ENCODE data around the gene PEAK1. TPM values are rescaled to one million over a fixed set of nuclear protein-coding genes. Genes with fewer than 3 reads are reported as not detected.

The PEAK1 gene
- polyA plus RNA-seq (2013): 16.1 TPM in 2 replicates

- H4K91ac ChIP-seq (ENCODE audit: low read depth, low read length): peak within 1 kb of the TSS; percentile 93
- peak within 1 kb of the TSS; percentile 99 for H3K4ac ChIP-seq (ENCODE audit: low read depth, low read length)
- H3K27ac ChIP-seq (ENCODE audit: low read depth, low read length): peak within 1 kb of the TSS; percentile 81
- peak; percentile 99 to 100 for DNase-seq
- peak within 1 kb of the TSS; percentile 96 for H2BK120ac ChIP-seq (ENCODE audit: insufficient read depth, low read length, poor library complexity)
- no CpG with 5 or more reads among the region's 92 CpGs for WGBS (ENCODE audit: extremely low coverage, insufficient coverage, insufficient read length)
- peaks cover 19% of the 10 kb centered on the region for H3K79me2 ChIP-seq (ENCODE audit: control insufficient read depth, insufficient read depth, low read length, poor library complexity)
- peak within 1 kb of the TSS; percentile 95 for H2AK5ac ChIP-seq (ENCODE audit: low read length)
- peak within 1 kb of the TSS; percentile 97 for H3K4me2 ChIP-seq (ENCODE audit: low read length)
- peak within 1 kb of the TSS; percentile 86 for H3K4me3 ChIP-seq (ENCODE audit: low read depth, low read length)
- H2BK12ac ChIP-seq (ENCODE audit: low read length): peak within 1 kb of the TSS; percentile 98
- peak within 1 kb of the TSS; percentile 99 for H3K14ac ChIP-seq (ENCODE audit: low read length)
- no peaks in the 10 kb centered on the region for H3K36me3 ChIP-seq (ENCODE audit: control insufficient read depth in 1 of 2, insufficient read depth in 2 of 2, low read length in 2 of 2)
- peaks cover 19% of the 10 kb centered on the region for H3K79me1 ChIP-seq (ENCODE audit: low read length)
- peak within 1 kb of the TSS; percentile 100 for H3K18ac ChIP-seq (ENCODE audit: low read length)
- peak within 1 kb of the TSS; percentile 99 for H2BK5ac ChIP-seq (ENCODE audit: low read depth, low read length, poor library complexity)
- peaks cover 4% of the 10 kb centered on the region in 2 experiments for H3K4me1 ChIP-seq (ENCODE audit: control insufficient read depth in 1 of 2, insufficient read depth in 2 of 2, low read length in 2 of 2)
- no peak within 1 kb of the TSS for H3K23ac ChIP-seq (ENCODE audit: low read length)
- H3K9ac ChIP-seq (ENCODE audit: low read length): peak within 1 kb of the TSS; percentile 88
- no peaks in the 10 kb centered on the region for H3K27me3 ChIP-seq (ENCODE audit: insufficient read depth, low read length)
- H4K8ac ChIP-seq (ENCODE audit: low read depth, low read length): peak within 1 kb of the TSS; percentile 97
- peak within 1 kb of the TSS; percentile 100 for H2AFZ ChIP-seq (ENCODE audit: insufficient read depth, low read length, poor library complexity)
- H4K12ac ChIP-seq (ENCODE audit: low read depth, low read length): peak within 1 kb of the TSS; percentile 100
- no peaks in the 10 kb centered on the region for H3K9me3 ChIP-seq (ENCODE audit: insufficient read depth, low read depth, low read length)
Observed at GRCh38 chr15:77419836-77420609, at the start of gene PEAK1. Gene PEAK1 (minus strand): TSS chr15:77420104. CDS start chr15:77181926, 238,178 bp downstream.

DNA sequence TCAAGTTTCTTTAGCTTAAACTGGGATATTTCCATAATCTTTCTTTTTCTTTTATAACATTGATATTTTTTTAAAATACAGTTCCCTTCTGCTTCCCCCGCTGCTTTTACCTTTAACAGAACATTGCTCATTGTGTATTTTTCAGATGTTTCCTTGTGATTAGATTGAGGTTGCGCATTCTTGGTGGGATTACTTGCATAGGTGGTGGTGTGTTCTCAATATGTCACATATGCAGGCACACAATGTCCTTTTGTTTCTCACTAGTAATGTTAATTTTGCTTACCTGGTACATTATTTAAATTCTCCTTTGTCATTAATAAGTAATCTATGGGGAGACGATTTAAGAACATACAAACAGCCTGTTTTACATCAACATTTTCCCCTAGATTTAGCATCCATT is 49.0 kb upstream of the PEAK1 start:
- H3K4me1 ChIP-seq (ENCODE audit: control insufficient read depth in 1 of 2, insufficient read depth in 2 of 2, low read length in 2 of 2): no peaks in the 10 kb centered on the region
- H4K12ac ChIP-seq (ENCODE audit: low read depth, low read length): no peak overlapping the region
- no peak overlapping the region for H2BK120ac ChIP-seq (ENCODE audit: insufficient read depth, low read length, poor library complexity)
- H3K79me2 ChIP-seq (ENCODE audit: control insufficient read depth, insufficient read depth, low read length, poor library complexity): no peaks in the 10 kb centered on the region
- H3K23ac ChIP-seq (ENCODE audit: low read length): no peak overlapping the region
- H3K27me3 ChIP-seq (ENCODE audit: insufficient read depth, low read length): no peaks in the 10 kb centered on the region
- H3K27ac ChIP-seq (ENCODE audit: low read depth, low read length): no peak overlapping the region
- DNase-seq: no peak
- H3K14ac ChIP-seq (ENCODE audit: low read length): no peak overlapping the region
- no peak overlapping the region for H3K9ac ChIP-seq (ENCODE audit: low read length)
- H2AK5ac ChIP-seq (ENCODE audit: low read length): no peak overlapping the region
- no peak overlapping the region for H2BK5ac ChIP-seq (ENCODE audit: low read depth, low read length, poor library complexity)
- no peaks in the 10 kb centered on the region for H3K79me1 ChIP-seq (ENCODE audit: low read length)
- H4K91ac ChIP-seq (ENCODE audit: low read depth, low read length): no peak overlapping the region
- no peak overlapping the region for H3K18ac ChIP-seq (ENCODE audit: low read length)
- no CpG with 5 or more reads among the region's 3 CpGs for WGBS (ENCODE audit: extremely low coverage, insufficient coverage, insufficient read length)
- peaks cover 5 to 15% of the 10 kb centered on the region in 2 experiments for H3K36me3 ChIP-seq (ENCODE audit: control insufficient read depth in 1 of 2, insufficient read depth in 2 of 2, low read length in 2 of 2)
- H3K4ac ChIP-seq (ENCODE audit: low read depth, low read length): no peak overlapping the region
- no peak overlapping the region for H2BK12ac ChIP-seq (ENCODE audit: low read length)
- H3K4me3 ChIP-seq (ENCODE audit: low read depth, low read length): no peak overlapping the region
- no peak overlapping the region for H3K4me2 ChIP-seq (ENCODE audit: low read length)
- H3K9me3 ChIP-seq (ENCODE audit: insufficient read depth, low read depth, low read length): no peaks in the 10 kb centered on the region
- H2AFZ ChIP-seq (ENCODE audit: insufficient read depth, low read length, poor library complexity): no peak overlapping the region
- H4K8ac ChIP-seq (ENCODE audit: low read depth, low read length): no peak overlapping the region

DNA sequence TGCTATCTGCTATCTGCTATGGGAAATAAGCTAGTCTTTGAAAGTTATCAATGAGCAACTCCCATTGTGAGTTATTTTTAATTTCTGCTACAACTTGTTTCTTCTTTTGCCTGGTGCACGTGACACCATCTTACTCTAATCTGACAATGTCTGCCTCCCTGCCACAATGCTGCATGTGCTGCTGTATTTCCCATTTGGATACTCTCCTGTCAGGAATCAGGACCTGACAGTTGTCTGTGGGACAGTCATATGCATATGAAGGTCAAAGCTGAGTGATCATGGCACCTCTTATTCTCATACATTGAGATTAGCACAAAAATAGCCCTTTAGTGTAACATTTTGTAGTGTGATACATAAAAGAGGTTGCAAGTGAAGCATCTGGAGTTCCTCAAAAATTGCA is 46.6 kb upstream of the PEAK1 start:
- Histone ChIP-seq H3K4me2 (ENCODE audit: low read length) (no peak overlapping the region), H4K91ac (ENCODE audit: low read depth, low read length) (no peak overlapping the region), H3K79me1 (ENCODE audit: low read length) (no peaks in the 10 kb centered on the region), H2AK5ac (ENCODE audit: low read length) (no peak overlapping the region), H2BK5ac (ENCODE audit: low read depth, low read length, poor library complexity) (no peak overlapping the region), H3K4me3 (ENCODE audit: low read depth, low read length) (no peak overlapping the region), H4K12ac (ENCODE audit: low read depth, low read length) (no peak overlapping the region), H2BK120ac (ENCODE audit: insufficient read depth, low read length, poor library complexity) (no peak overlapping the region), H3K4me1 (ENCODE audit: control insufficient read depth in 1 of 2, insufficient read depth in 2 of 2, low read length in 2 of 2) (no peaks in the 10 kb centered on the region), H3K23ac (ENCODE audit: low read length) (no peak overlapping the region), H3K27ac (ENCODE audit: low read depth, low read length) (no peak overlapping the region), H3K9ac (ENCODE audit: low read length) (no peak overlapping the region), H3K79me2 (ENCODE audit: control insufficient read depth, insufficient read depth, low read length, poor library complexity) (no peaks in the 10 kb centered on the region), H2BK12ac (ENCODE audit: low read length) (no peak overlapping the region), H3K4ac (ENCODE audit: low read depth, low read length) (no peak overlapping the region), H3K14ac (ENCODE audit: low read length) (no peak overlapping the region), H3K36me3 (ENCODE audit: control insufficient read depth in 1 of 2, insufficient read depth in 2 of 2, low read length in 2 of 2) (peaks cover 4 to 12% of the 10 kb centered on the region in 2 experiments), H3K27me3 (ENCODE audit: insufficient read depth, low read length) (no peaks in the 10 kb centered on the region), H3K18ac (ENCODE audit: low read length) (no peak overlapping the region), H3K9me3 (ENCODE audit: insufficient read depth, low read depth, low read length) (no peaks in the 10 kb centered on the region), H2AFZ (ENCODE audit: insufficient read depth, low read length, poor library complexity) (no peak overlapping the region), H4K8ac (ENCODE audit: low read depth, low read length) (no peak overlapping the region)
- DNase-seq: no peak
- no CpG with 5 or more reads among the region's 1 CpG for WGBS (ENCODE audit: extremely low coverage, insufficient coverage, insufficient read length)

GRCh38 chr15:77464129-77464865 is 44.4 kb upstream of the PEAK1 start:
- no peak overlapping the region for H3K14ac ChIP-seq (ENCODE audit: low read length)
- H3K9me3 ChIP-seq (ENCODE audit: insufficient read depth, low read depth, low read length): no peaks in the 10 kb centered on the region
- H3K4me2 ChIP-seq (ENCODE audit: low read length): no peak overlapping the region
- no peaks in the 10 kb centered on the region for H3K79me2 ChIP-seq (ENCODE audit: control insufficient read depth, insufficient read depth, low read length, poor library complexity)
- no CpG with 5 or more reads among the region's 3 CpGs for WGBS (ENCODE audit: extremely low coverage, insufficient coverage, insufficient read length)
- H3K9ac ChIP-seq (ENCODE audit: low read length): no peak overlapping the region
- H2AK5ac ChIP-seq (ENCODE audit: low read length): no peak overlapping the region
- H4K12ac ChIP-seq (ENCODE audit: low read depth, low read length): no peak overlapping the region
- no peak overlapping the region for H4K8ac ChIP-seq (ENCODE audit: low read depth, low read length)
- no peak overlapping the region for H2AFZ ChIP-seq (ENCODE audit: insufficient read depth, low read length, poor library complexity)
- H3K4me3 ChIP-seq (ENCODE audit: low read depth, low read length): no peak overlapping the region
- H3K4me1 ChIP-seq (ENCODE audit: control insufficient read depth in 1 of 2, insufficient read depth in 2 of 2, low read length in 2 of 2): peaks cover 0 to 2% of the 10 kb centered on the region in 2 experiments
- H4K91ac ChIP-seq (ENCODE audit: low read depth, low read length): no peak overlapping the region
- H2BK120ac ChIP-seq (ENCODE audit: insufficient read depth, low read length, poor library complexity): no peak overlapping the region
- H3K27me3 ChIP-seq (ENCODE audit: insufficient read depth, low read length): no peaks in the 10 kb centered on the region
- no peak overlapping the region for H2BK12ac ChIP-seq (ENCODE audit: low read length)
- no peak for DNase-seq
- no peak overlapping the region for H2BK5ac ChIP-seq (ENCODE audit: low read depth, low read length, poor library complexity)
- H3K79me1 ChIP-seq (ENCODE audit: low read length): no peaks in the 10 kb centered on the region
- H3K36me3 ChIP-seq (ENCODE audit: control insufficient read depth in 1 of 2, insufficient read depth in 2 of 2, low read length in 2 of 2): peaks cover 4 to 12% of the 10 kb centered on the region in 2 experiments
- no peak overlapping the region for H3K4ac ChIP-seq (ENCODE audit: low read depth, low read length)
- no peak overlapping the region for H3K27ac ChIP-seq (ENCODE audit: low read depth, low read length)
- no peak overlapping the region for H3K23ac ChIP-seq (ENCODE audit: low read length)
- H3K18ac ChIP-seq (ENCODE audit: low read length): no peak overlapping the region

Data from trophoblast cell (in vitro differentiated cells and primary cell).